ENCODE results near the gene APOBEC3H.

The APOBEC3H gene

DNA sequence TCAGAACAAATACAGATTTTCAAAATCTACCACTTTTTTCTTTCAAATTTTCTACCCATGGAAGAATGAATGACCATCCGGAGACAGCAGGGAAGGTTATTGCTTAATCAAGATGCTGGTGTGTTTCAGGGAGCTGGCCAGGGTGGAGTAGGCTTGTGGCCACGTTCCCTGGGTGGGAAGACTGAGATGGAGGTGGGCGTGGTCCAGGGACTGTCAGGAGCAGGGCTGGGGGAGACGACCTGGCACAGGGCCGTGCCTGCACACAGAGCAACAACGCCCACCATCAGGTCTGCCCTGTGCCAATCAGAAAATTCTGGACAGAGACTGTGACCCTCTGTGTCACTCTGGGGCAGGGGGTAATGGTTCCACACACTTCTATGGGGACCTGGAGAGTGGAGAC lies 7.1 kb upstream of the APOBEC3H start:
- Histone ChIP-seq H3F3A (ENCODE audit: insufficient read depth) (peaks cover 3% of the 10 kb centered on the region; the same call in 1 of the 2 replicates), H3K4me3 (ENCODE audit: insufficient read depth, low read length, poor library complexity, severe bottlenecking) (no peak overlapping the region), H3K36me3 (ENCODE audit: low read length) (no peaks in the 10 kb centered on the region), H3K27me3 (ENCODE audit: low read length) (no peaks in the 10 kb centered on the region), H3K4me2 (ENCODE audit: low read depth, low read length, poor library complexity, severe bottlenecking) (no peak overlapping the region), H3K79me2 (ENCODE audit: insufficient read depth, low read length) (no peaks in the 10 kb centered on the region), H3K9ac (ENCODE audit: low read length) (no peak overlapping the region), H3K9me3 (ENCODE audit: insufficient read depth, low read length) (no peaks in the 10 kb centered on the region), H3K9me2 (replicated peaks; ENCODE audit: insufficient read depth, low read length) (no peaks in the 10 kb centered on the region), H4K20me1 (ENCODE audit: low read depth, low read length) (no peaks in the 10 kb centered on the region), H3K27ac (ENCODE audit: low read depth, low read length) (no peak overlapping the region), H2AFZ (ENCODE audit: low read depth, low read length, severe bottlenecking) (no peak overlapping the region)
- no peak for TF ChIP-seq EZH2phosphoT487 (conservative IDR thresholded peaks at IDR 0.05; ENCODE audit: low read length)

GRCh38 chr22:39090426-39091064 lies 6.5 kb upstream of the APOBEC3H start:
- Histone ChIP-seq H3K9ac (ENCODE audit: low read length) (no peak overlapping the region), H3K4me2 (ENCODE audit: low read depth, low read length, poor library complexity, severe bottlenecking) (no peak overlapping the region), H3K9me3 (ENCODE audit: insufficient read depth, low read length) (no peaks in the 10 kb centered on the region), H3K79me2 (ENCODE audit: insufficient read depth, low read length) (no peaks in the 10 kb centered on the region), H3K9me2 (replicated peaks; ENCODE audit: insufficient read depth, low read length) (no peaks in the 10 kb centered on the region), H3F3A (ENCODE audit: insufficient read depth) (peaks cover 3% of the 10 kb centered on the region; the same call in 1 of the 2 replicates), H3K27me3 (ENCODE audit: low read length) (no peaks in the 10 kb centered on the region), H3K27ac (ENCODE audit: low read depth, low read length) (no peak overlapping the region), H3K4me3 (ENCODE audit: insufficient read depth, low read length, poor library complexity, severe bottlenecking) (no peak overlapping the region), H2AFZ (ENCODE audit: low read depth, low read length, severe bottlenecking) (no peak overlapping the region), H4K20me1 (ENCODE audit: low read depth, low read length) (no peaks in the 10 kb centered on the region), H3K36me3 (ENCODE audit: low read length) (no peaks in the 10 kb centered on the region)
- no peak for TF ChIP-seq EZH2phosphoT487 (conservative IDR thresholded peaks at IDR 0.05; ENCODE audit: low read length)
- no peak for TF ChIP-seq CTCF (IDR thresholded peaks at IDR 0.05; ENCODE audit: insufficient read depth, low read length, poor library complexity, severe bottlenecking)

DNA sequence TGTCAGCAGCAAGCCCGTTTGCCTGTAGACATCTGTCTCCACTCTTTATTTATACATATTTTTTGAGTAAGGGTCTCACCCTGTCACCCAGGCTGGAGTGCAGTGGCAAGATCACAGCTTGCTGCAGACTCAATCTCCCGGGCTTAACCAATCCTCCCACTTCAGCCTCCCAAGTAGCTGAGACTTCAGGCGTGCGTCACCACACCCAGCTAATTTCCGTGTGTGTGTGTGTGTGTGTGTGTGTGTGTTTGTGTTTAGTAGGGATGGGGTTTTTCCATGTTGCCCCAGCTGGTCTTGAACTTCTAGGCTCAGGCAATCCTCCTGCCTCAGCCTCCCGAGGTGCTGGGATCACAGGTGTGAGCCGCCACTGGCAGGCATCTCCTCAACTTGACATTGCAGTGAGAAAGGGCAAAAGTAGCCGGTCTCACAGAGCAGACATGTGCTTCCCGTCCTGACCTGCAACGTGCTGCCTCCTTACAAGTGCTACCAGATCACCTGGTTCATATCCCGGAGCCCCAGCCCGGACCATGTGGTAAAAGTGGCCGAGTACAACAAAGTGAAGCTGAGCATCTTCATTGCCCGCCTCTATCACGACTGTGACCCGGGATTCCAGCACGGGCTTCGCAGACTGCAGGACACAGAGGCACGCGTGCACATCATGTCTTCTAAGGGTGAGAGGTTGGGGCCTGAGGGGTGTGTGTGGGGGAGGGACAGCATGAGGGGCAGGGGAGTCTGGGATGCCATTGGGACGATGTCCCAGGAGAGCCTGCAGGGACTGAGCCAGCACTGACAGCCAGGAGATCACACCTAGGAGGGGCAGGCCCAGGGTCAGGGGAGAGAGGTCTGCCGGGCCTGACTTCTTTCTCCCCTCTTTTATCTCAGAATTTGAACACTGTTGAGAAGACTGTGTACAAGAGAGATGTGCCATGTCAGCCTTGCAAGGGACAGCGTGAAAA lies 5.6 kb upstream of the APOBEC3H start:
- Histone ChIP-seq H3F3A (ENCODE audit: insufficient read depth) (peaks cover 3% of the 10 kb centered on the region; the same call in 1 of the 2 replicates), H3K27ac (ENCODE audit: low read depth, low read length) (no peak overlapping the region), H3K4me2 (ENCODE audit: low read depth, low read length, poor library complexity, severe bottlenecking) (no peak overlapping the region), H3K79me2 (ENCODE audit: insufficient read depth, low read length) (no peaks in the 10 kb centered on the region), H3K27me3 (ENCODE audit: low read length) (no peaks in the 10 kb centered on the region), H3K36me3 (ENCODE audit: low read length) (no peaks in the 10 kb centered on the region), H3K9me2 (replicated peaks; ENCODE audit: insufficient read depth, low read length) (no peaks in the 10 kb centered on the region), H4K20me1 (ENCODE audit: low read depth, low read length) (no peaks in the 10 kb centered on the region), H2AFZ (ENCODE audit: low read depth, low read length, severe bottlenecking) (no peak overlapping the region), H3K9ac (ENCODE audit: low read length) (no peak overlapping the region), H3K4me3 (ENCODE audit: insufficient read depth, low read length, poor library complexity, severe bottlenecking) (no peak overlapping the region), H3K9me3 (ENCODE audit: insufficient read depth, low read length) (no peaks in the 10 kb centered on the region)
- TF ChIP-seq CTCF (IDR thresholded peaks at IDR 0.05; ENCODE audit: insufficient read depth, low read length, poor library complexity, severe bottlenecking) = no peak
- TF ChIP-seq EZH2phosphoT487 (conservative IDR thresholded peaks at IDR 0.05; ENCODE audit: low read length) = no peak

Data from SU-DHL-6 (cell line).